ENCODE results near the gene PRKG1.
A peak's percentile ranks its signal among the peaks of the same experiment; 100 is the strongest.
"Not testable (repeated sequence)": the region's sequence is repeated elsewhere in the genome, so short reads cannot be mapped to it uniquely, and the experiment has no call there.

Gene PRKG1

GRCh38 chr10:51700228-51700817, 626.0 kb downstream of the PRKG1 start:
- DNase-seq (ENCODE audit: low read depth), result peak; percentile 34

DNA sequence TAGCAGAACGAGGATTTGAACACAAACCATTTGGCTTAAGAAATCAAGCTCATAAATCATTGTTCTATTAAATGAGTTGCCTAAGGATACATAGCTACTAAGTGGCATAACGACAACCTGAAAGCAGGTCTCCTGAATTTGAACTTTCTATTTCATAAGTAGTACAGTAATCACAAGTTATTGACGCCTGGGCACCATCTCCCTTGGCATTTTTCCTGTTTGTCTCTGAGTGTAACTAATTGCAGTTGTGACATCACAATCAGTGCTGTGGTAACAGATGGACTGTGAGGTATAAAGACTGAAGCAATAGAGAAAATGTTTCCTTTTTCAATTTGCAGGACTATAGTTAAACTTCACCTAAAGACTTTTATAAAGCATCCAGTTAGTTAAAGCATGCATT, 631.5 kb downstream of the PRKG1 start:
- no peak for DNase-seq (ENCODE audit: low read depth)

GRCh38 chr10:51706225-51706624, 631.9 kb downstream of the PRKG1 start:
- no peak for DNase-seq (ENCODE audit: low read depth)

- no peak for DNase-seq (ENCODE audit: low read depth)
Observed at GRCh38 chr10:51707392-51707791, 633.1 kb downstream of the PRKG1 start.

- no peak for DNase-seq (ENCODE audit: low read depth)
Observed at GRCh38 chr10:51707821-51708424, 633.6 kb downstream of the PRKG1 start.

DNA sequence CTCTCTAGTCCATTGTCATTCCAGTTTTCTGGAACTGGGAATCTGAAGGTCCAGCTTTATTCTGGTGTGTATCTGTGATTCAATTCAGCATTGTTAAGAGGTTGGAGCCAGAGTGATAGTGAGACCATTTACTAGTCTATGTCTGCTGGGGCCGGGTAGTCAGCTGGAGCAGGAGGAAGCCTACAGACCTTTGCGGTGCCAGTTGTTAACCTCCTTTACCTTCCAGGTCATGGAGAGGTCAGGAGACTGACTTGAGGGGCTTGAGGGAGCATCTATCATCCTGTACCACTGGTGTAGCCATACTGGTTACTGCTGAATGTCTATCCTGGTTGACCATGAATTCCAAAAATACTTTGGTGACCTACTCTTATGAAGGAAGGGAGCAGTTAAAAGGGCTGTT, 634.3 kb downstream of the PRKG1 start:
- no peak for DNase-seq (ENCODE audit: low read depth)

DNA sequence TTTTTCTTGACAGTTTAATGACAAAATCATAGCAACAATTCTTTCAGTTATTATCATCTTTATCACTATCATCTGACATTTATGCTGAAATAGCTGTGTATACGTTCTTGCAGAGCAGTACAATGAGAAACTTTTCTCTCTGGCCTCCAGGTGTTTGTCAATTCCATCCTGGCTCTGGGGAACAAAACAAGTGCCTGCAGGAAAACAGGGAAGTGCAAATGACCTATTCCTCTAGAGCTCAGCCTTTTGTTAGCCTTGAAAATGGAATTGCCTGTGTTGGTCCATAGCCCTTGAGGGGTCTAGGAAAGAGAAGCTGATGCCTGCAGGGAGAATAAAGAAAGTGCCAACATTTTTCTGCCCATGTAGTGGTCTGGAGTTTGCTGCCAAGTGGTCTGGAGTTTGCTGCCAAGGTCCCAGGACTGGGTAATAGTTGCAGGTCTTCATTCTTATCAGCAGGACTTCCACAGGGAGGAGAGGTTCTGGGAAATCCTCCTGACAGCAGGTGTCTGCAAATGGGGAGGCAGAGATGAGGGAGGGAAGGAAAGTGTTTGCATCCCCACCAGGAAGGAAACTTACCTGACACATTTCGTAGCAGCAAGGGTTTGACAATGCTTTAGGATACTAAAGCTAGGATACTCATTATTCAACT, 635.2 kb downstream of the PRKG1 start:
- no peak for DNase-seq (ENCODE audit: low read depth)

- DNase-seq (ENCODE audit: low read depth), result no peak
Observed at GRCh38 chr10:51711519-51711891, 637.2 kb downstream of the PRKG1 start.

DNA sequence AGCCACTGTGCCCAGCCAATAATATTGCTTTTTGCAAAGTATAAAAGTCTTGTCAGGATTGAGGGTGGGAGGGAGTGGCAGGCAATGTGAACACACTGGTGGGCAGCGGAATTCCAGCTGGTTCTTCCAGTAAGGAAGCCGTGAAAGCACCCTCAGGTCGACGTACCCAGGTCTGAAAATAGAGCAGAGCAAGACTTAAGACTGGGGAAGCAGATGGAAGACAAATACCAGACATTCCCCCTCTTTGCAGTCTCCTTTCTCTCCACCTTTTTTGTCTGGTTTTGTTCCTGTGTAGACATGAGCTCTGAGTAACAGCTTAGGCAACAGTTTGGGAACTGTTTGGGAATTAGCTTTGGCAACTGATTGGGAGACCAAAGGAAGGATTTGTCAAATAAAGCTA, 642.7 kb downstream of the PRKG1 start:
- no peak for DNase-seq (ENCODE audit: low read depth)

DNA sequence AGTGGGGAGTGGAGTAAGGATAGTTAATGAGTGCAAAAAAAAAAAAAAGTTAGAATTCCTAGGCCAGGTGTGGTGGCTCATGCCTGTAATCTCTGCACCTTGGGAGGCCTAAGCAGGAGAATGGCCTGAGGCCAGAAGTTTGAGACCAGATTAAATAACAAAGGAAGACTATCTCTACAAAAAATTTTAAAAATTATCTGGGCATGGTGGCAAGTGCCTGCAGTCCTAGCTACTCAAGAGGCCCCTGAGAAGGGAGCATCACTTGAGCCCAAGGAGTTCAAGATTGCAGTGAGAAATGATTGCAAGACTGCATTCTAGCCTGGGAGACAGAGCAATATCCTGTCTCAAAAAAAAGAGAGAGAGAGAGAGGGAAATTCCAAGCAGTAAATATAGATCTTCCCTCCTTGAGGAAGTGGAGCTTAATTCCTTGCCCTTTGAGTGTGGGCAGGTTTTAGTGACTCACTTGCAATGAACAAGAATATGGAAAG, 644.6 kb downstream of the PRKG1 start:
- DNase-seq (ENCODE audit: low read depth), result no peak

DNA sequence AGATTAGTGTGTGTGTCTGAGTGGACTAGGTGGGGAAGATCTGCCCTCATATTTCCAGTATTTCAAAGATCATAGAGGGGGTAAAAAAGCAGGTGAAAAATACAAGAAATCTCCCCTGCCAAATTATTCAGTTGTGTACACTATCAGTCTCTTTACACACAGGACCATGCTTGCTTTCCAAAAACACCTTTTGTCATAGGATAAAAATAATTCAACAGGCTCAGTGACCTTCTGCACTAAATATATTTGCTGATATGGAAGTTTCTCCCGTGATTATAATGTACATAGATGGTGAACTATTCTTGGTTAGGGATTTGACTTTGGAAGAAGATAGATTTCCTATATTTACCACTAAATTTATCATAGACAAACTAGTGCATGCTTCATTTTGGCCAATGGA, 649.8 kb downstream of the PRKG1 start:
- no peak for DNase-seq (ENCODE audit: low read depth)

DNA sequence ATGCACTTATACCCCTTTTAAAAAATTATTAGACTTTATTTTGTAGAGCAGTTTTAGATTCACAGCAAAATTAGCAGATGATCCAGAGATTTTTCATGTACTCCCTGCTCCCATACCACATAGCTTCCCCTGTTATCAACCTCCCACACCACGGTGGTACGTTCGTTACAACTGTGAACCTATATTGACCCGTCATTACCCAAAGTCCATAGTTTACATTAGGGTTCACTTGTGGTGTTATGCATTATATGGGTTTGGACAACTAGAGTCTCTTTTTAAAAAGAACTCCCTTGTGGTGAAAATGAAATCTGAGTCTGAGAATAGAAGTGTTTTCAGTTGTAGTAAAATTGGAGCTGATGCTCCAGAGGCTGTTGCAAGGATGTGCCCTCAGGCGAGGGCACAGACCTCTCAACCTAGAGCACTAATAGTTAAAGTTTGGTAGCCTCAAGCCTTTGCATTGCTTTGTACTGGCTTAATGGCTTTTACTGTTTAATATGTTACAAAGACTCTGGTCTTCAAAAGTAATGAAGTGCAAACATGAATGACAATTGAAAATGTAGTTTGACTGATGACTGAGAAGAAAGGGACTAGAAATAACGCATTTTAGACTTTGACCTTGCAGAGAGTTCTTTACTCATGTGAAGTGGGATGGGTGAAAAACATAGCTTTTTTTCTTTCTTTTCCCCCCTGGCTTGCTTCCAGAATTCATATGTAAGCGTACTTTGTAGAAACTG, 655.7 kb downstream of the PRKG1 start:
- no peak for DNase-seq (ENCODE audit: low read depth)

- DNase-seq (ENCODE audit: low read depth), result peak; percentile 23
Observed at GRCh38 chr10:51733057-51733456, 658.8 kb downstream of the PRKG1 start.

- DNase-seq (ENCODE audit: low read depth), result no peak
Observed at GRCh38 chr10:51743146-51743545, 668.9 kb downstream of the PRKG1 start.

GRCh38 chr10:51744235-51745000, 670.1 kb downstream of the PRKG1 start:
- DNase-seq (ENCODE audit: low read depth), result no peak

- no peak for DNase-seq (ENCODE audit: low read depth)
Observed at GRCh38 chr10:51745397-51745796, 671.1 kb downstream of the PRKG1 start.

GRCh38 chr10:51747216-51747615, 672.9 kb downstream of the PRKG1 start:
- no peak for DNase-seq (ENCODE audit: low read depth)

GRCh38 chr10:51748959-51749358, 674.7 kb downstream of the PRKG1 start:
- no peak for DNase-seq (ENCODE audit: low read depth)

GRCh38 chr10:51758366-51758765, 684.1 kb downstream of the PRKG1 start:
- no peak for DNase-seq (ENCODE audit: low read depth)

DNA sequence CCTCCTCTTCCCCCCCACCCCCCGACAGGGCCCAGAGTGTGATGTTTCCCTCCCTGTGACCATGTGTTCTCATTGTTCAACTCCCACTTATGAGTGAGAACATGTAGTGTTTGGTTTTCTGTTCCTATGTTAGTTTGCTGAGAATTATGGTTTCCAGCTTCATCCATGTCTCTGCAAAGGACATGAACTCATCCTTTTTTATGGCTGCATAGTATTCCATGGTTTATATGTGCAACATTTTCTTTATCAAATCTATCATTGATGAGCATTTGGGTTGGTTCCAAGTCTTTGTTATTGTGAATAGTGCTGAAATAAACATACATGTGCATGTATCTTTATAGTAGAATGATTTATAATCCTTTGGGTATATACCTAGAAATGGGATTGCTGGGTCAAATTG, 684.6 kb downstream of the PRKG1 start:
- DNase-seq (ENCODE audit: low read depth), result not testable (repeated sequence)

DNA sequence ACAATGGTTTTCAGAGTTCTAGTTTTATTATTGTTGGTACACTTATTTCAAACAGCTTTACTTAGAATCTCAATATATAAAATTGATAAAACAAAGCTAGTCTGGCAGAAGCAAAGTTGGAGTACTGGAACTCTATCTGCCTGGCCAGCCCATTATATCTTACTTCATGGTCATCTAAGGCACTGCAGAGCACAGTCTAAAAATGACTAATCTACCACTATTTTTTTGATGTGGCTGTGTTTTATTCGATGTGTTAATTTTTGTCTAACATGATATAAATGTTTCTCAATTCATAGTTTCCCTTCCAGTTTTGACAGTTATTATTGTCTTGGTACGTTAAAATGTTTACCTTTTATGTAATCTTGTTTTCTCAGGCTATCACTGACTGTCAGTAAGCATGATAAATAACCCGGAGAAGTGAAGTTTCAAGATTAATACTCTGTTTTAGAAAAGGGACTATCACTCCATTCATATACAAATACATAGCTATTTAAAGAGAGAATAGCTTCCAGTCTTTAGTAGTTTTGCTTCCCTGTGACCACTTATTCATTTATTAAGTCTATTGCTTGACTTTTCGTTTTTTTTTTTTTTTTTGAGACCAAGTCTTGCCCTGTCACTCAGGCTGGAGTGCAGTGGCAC, 685.7 kb downstream of the PRKG1 start:
- DNase-seq (ENCODE audit: low read depth), result no peak

All from HS-27A (cell line).